ENCODE results near the gene F2RL3. TPM values are rescaled to one million over a fixed set of nuclear protein-coding genes. Genes with fewer than 3 reads are reported as not detected.

F2RL3 gene
- total and polyA plus RNA-seq, 8 donors, result 0.58 to 6.8 (median 1.8) TPM; not detected in 1

DNA sequence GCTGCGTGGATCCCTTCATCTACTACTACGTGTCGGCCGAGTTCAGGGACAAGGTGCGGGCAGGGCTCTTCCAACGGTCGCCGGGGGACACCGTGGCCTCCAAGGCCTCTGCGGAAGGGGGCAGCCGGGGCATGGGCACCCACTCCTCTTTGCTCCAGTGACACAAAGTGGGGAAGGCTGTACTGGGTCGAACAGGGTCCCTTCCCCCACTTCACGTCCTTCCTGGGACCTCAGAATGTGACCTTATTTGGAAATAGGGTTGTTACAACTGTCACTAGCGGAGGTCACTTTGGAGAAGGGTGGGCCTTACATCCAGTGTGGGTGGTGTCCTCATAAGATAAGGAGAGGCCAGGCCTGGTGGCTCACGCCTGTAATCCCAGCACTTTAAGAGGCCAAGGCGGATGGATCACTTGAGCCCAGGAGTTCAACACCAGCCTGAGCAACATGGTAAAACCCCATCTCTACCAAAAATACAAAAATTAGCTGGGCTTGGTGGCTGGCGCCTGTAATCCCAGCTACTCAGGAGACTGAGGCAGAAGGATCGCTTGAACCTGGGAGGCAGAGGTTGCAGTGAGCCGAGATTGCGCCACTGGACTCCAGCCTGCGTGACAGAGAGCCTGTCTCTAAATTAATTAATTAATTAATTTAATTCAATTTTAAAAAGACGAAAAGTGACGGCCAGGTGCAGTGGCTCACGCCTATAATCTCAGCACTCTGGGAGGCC is 1.8 kb downstream of the F2RL3 start:
- Histone ChIP-seq H3K4me3 (peak overlapping the region in 1 of 4 donors; percentile 29), H3K36me3 (no peaks in the 10 kb centered on the region), H3K4me1 (peaks cover 0 to 21% (median 11%) of the 10 kb centered on the region in 4 donors), H3K27ac (peak overlapping the region in 3 of 5 donors; percentile 54 to 79 (median 73)), H3K9me3 (no peaks in the 10 kb centered on the region), H3K27me3 (peaks cover 0 to 43% (median 5%) of the 10 kb centered on the region in 3 donors)
- no peak for DNase-seq
- TF ChIP-seq POLR2AphosphoS5 (IDR thresholded peaks at IDR 0.05), result no peak
- TF ChIP-seq, protein P1, sequence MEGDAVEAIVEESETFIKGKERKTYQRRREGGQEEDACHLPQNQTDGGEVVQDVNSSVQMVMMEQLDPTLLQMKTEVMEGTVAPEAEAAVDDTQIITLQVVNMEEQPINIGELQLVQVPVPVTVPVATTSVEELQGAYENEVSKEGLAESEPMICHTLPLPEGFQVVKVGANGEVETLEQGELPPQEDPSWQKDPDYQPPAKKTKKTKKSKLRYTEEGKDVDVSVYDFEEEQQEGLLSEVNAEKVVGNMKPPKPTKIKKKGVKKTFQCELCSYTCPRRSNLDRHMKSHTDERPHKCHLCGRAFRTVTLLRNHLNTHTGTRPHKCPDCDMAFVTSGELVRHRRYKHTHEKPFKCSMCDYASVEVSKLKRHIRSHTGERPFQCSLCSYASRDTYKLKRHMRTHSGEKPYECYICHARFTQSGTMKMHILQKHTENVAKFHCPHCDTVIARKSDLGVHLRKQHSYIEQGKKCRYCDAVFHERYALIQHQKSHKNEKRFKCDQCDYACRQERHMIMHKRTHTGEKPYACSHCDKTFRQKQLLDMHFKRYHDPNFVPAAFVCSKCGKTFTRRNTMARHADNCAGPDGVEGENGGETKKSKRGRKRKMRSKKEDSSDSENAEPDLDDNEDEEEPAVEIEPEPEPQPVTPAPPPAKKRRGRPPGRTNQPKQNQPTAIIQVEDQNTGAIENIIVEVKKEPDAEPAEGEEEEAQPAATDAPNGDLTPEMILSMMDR (IDR thresholded peaks at IDR 0.05), result no peak
- no peak for TF ChIP-seq POLR2A (IDR thresholded peaks at IDR 0.05)
- no peak for TF ChIP-seq EP300 (IDR thresholded peaks at IDR 0.05)
- intact Hi-C loops (cut with DNase I; ENCODE audit: low total_unique reads), result no loop called here
- WGBS, 5 donors, result 78 to 87% (median 81%) methylated on average over 15 to 24 of the region's 24 CpGs

DNA sequence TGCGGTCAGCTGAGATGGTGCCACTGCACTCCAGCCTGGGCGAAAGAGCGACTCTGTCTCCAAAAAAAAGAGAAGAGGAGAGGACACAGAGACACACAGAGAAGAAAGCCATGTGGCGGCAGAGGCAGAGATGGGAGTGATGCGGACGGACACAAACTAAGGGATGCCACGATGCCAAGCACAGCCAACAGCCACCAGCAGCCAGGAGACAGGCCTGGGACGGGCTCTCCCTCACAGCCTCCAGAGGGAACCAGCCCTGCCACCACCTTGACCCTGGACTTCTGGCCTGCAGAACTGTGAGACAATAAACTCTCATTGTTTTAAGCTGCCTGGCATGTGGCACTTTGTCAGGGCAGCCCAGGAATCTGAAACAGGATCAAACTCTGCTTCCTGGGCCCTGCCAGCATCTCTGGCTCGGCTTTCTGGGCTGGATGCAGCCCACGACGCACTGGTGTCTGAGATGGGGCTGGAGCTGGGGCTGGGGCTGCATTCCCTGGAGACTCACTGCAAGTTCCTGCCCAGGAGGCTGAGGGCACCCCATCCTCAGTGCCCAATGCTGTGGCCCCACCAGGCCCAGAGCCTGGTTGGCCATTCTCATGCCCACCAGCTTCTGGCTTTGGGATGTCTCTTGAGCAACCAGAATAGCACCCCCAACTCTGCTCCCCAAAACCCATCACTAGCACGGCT is 3.0 kb downstream of the F2RL3 start:
- no peak overlapping the region for H3K4me3 ChIP-seq
- H3K36me3 ChIP-seq, result no peaks in the 10 kb centered on the region
- peaks cover 0 to 45% (median 10%) of the 10 kb centered on the region in 3 donors for H3K27me3 ChIP-seq
- no peak for TF ChIP-seq POLR2A (IDR thresholded peaks at IDR 0.05)
- TF ChIP-seq EP300 (IDR thresholded peaks at IDR 0.05), result no peak
- TF ChIP-seq, protein P1 (IDR thresholded peaks at IDR 0.05), result no peak
- no peak for TF ChIP-seq POLR2AphosphoS5 (IDR thresholded peaks at IDR 0.05)
- no peak for DNase-seq
- H3K4me1 ChIP-seq, result peaks cover 0 to 33% (median 23%) of the 10 kb centered on the region in 4 donors
- WGBS, 5 donors, result 82 to 87% (median 84%) methylated on average over 11 to 12 of the region's 12 CpGs
- intact Hi-C loops (cut with DNase I; ENCODE audit: low total_unique reads), result no loop called here
- H3K27ac ChIP-seq, result no peak overlapping the region
- no peaks in the 10 kb centered on the region for H3K9me3 ChIP-seq

DNA sequence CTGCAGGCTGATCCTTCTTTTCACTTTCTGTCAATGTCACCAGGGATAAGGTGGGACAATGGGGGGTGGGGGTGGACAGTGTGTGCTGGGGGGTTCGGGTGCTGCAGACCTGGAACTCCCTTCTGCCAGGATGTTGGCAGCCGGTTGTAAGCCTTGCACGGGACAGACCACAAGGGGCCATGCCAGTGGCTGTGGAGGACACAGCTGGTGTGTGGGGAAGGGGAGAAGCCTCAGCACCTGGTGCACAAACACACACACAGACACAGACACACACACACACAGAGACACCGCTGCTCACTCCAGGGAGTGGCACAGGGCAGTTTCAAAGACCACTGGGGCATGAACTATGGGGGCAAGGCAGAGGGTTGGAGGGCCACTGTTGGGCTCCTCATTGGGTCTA is 3.6 kb downstream of the F2RL3 start:
- intact Hi-C loops (cut with DNase I; ENCODE audit: low total_unique reads), result no loop called here
- TF ChIP-seq EP300 (IDR thresholded peaks at IDR 0.05) (no peak), POLR2AphosphoS5 (IDR thresholded peaks at IDR 0.05) (no peak), POLR2A (IDR thresholded peaks at IDR 0.05) (no peak)
- H3K27ac ChIP-seq, result no peak overlapping the region
- peaks cover 0 to 41% (median 10%) of the 10 kb centered on the region in 3 donors for H3K27me3 ChIP-seq
- no peak overlapping the region for H3K4me3 ChIP-seq
- no peaks in the 10 kb centered on the region for H3K9me3 ChIP-seq
- no peaks in the 10 kb centered on the region for H3K36me3 ChIP-seq
- 43 to 65% (median 63%) methylated on average over 3 to 4 of the region's 4 CpGs for WGBS, 5 donors
- DNase-seq, result no peak
- H3K4me1 ChIP-seq, result peaks cover 0 to 38% (median 25%) of the 10 kb centered on the region in 4 donors

DNA sequence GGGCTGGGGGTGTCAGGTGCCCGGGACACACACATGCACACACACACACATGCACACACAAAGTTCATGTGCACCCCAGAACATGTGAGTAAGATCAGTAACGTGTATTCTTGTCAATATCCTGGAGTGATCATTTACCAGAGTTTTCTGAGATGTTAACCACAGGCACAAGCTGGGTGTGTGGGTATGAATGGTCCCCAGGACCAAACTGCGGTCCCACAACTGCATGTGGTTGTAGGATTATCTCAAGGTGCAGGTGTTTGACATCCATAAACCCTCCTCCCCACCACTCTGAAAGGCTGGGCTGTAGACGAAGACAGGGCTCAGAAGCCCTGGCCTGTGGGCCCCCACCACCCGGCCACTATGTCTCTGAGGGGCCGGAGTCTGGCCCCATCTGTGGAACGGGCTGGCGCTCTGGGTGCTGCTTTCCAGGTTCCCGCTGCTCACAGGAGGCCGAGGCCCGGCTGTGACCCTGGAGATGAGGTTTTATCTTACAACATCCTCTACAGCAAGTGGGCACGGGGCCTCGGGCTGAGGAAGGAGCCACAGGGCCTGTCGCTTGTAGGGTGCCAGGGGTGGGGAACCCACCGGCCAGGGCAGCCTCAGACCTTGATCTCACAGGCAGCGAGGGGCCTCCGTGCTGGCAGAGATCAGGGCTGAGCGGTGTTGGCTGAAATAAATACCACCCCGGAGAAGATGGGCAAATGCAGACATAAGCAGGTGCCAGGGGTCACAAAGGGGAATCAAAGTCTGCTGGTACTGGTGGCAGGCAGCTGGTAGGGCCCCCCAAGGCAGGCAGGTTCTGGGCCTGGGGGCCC is 4.3 kb downstream of the F2RL3 start:
- TF ChIP-seq POLR2A (IDR thresholded peaks at IDR 0.05), result no peak
- TF ChIP-seq, protein P1 (IDR thresholded peaks at IDR 0.05), result no peak
- Histone ChIP-seq H3K36me3 (no peaks in the 10 kb centered on the region), H3K4me1 (peaks cover 3 to 45% (median 32%) of the 10 kb centered on the region in 4 donors), H3K4me3 (no peak overlapping the region), H3K27me3 (peaks cover 0 to 34% (median 10%) of the 10 kb centered on the region in 3 donors), H3K27ac (peak overlapping the region in 2 of 5 donors; percentile 29 to 42), H3K9me3 (no peaks in the 10 kb centered on the region)
- WGBS, 5 donors, result 69 to 82% (median 80%) methylated on average over 10 to 19 of the region's 19 CpGs
- intact Hi-C loops (cut with DNase I; ENCODE audit: low total_unique reads), result no loop called here
- no peak for DNase-seq

Measured in stomach (tissue), 9 donors.